Measurements from ENCODE around the gene BEST1. TPM values are rescaled to one million over a fixed set of nuclear protein-coding genes. Genes with fewer than 3 reads are reported as not detected.

BEST1 gene
- polyA plus RNA-seq, 6 donors from 2014 or later = 1.4 to 3.3 (median 2.6) TPM

DNA sequence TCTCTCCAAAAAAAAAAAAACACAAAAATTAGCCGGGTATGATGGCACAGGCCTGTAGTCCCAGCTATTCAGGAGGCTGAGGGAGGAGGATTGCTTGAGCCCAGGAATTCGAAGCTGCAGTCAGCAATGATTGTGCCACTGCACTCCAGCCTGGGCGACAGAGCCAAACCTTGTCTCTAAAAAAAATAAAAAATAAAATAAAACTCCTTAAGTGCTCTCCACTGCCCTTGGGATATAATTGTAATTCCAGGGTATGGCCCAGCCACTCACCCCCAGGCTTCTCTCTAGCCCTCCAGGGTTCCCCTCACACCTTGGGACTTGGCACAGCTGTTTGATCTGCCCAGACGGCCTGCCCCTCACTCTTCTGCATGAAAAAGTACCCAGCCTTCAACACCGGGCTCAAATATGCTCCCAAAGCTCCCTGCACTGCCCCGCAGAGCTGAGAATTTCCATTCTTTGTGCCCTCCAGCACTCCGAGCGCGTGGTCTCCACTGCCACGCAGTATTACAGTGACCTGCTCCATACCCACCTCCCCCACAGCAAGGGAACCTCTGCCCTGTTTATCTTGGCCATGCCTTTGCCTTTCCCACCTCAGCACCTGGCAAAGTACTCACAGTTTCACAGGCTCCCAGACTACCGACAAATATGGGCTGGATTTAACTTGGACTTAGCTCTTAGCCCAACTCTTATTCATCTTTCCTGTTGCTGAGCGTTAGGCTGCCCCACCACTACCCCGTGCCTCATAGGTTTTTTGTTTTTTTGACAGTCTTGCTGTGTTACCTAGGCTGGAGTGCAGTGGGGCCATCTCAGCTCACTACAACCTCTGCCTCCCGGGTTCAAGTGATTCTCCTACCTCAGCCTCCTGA lies 24.8 kb downstream of the BEST1 start:
- H3K36me3 Mint-ChIP-seq = no peaks in the 10 kb centered on the region
- DNase-seq (no peak), ATAC-seq (ENCODE audit: low read depth in 2 of 2) (no peak)
- no peaks in the 10 kb centered on the region for H3K9me3 Mint-ChIP-seq
- no peaks in the 10 kb centered on the region for H3K27me3 Mint-ChIP-seq
- peak overlapping the region in 1 of 8 donors; percentile 30 for H3K4me3 Mint-ChIP-seq
- H3K4me1 Mint-ChIP-seq = peaks cover 31 to 41% (median 32%) of the 10 kb centered on the region in 3 donors
- peak overlapping the region in 2 of 6 donors; percentile 47 to 79 for H3K27ac Mint-ChIP-seq

DNA sequence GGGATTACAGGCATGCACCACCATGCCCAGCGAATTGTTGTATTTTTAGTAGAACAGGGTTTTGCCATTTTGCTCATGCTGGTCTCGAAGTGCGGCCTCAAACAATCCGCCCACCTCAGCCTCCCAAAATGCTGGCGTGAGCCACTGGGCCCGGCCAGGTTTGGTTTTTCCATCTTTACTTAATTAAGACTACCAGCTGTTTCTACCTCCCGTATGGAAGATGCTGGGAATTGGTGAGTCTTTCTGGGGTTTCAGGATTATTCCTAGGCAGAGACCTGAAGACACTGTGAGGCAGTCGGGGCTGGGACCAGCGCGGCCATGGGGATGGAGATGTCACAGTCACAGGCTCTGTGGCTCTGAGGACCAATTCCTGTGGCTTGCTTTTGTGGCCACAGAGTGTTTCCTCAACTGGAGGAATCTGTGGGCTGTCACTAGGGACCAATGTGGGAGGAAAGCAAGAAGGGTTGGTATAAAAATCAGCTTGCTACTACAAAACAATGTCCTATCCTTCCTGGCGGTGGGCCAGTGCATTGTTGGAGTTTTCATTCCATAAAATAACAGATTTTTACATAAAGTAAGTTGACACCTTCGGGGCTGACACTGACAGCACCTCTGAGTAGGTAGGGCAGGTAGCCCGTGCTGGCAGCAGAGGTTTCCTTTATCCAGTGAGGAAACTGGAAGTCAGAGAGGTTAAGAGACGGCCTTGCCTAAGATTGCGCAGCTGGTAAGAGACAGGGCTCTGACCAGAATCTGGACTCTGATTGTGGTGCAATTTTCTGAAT lies 25.7 kb downstream of the BEST1 start:
- Mint-ChIP-seq H3K36me3 (no peaks in the 10 kb centered on the region), H3K9me3 (no peaks in the 10 kb centered on the region), H3K27ac (peak overlapping the region in 2 of 6 donors; percentile 37 to 79), H3K4me3 (no peak overlapping the region), H3K27me3 (no peaks in the 10 kb centered on the region), H3K4me1 (peaks cover 27 to 36% (median 27%) of the 10 kb centered on the region in 3 donors)
- ATAC-seq (ENCODE audit: low read depth in 2 of 2) = no peak
- no peak for DNase-seq

- no peak for DNase-seq
- no peak overlapping the region for H3K27ac Mint-ChIP-seq
- no peak for ATAC-seq (ENCODE audit: low read depth in 2 of 2)
- H3K4me3 Mint-ChIP-seq = no peak overlapping the region
- H3K36me3 Mint-ChIP-seq = no peaks in the 10 kb centered on the region
- no peaks in the 10 kb centered on the region for H3K27me3 Mint-ChIP-seq
- H3K4me1 Mint-ChIP-seq = peaks cover 21 to 30% (median 27%) of the 10 kb centered on the region in 3 donors
- no peaks in the 10 kb centered on the region for H3K9me3 Mint-ChIP-seq
These were observed 26.3 kb downstream of the BEST1 start for GRCh38 chr11:61976420-61976800.

- Mint-ChIP-seq H3K27ac (no peak overlapping the region), H3K27me3 (no peaks in the 10 kb centered on the region), H3K4me3 (no peak overlapping the region), H3K9me3 (no peaks in the 10 kb centered on the region), H3K36me3 (no peaks in the 10 kb centered on the region), H3K4me1 (peaks cover 16 to 28% (median 27%) of the 10 kb centered on the region in 3 donors)
- no peak for ATAC-seq (ENCODE audit: low read depth in 2 of 2)
- no peak for DNase-seq
These were observed 26.8 kb downstream of the BEST1 start for GRCh38 chr11:61976813-61977475.

DNA sequence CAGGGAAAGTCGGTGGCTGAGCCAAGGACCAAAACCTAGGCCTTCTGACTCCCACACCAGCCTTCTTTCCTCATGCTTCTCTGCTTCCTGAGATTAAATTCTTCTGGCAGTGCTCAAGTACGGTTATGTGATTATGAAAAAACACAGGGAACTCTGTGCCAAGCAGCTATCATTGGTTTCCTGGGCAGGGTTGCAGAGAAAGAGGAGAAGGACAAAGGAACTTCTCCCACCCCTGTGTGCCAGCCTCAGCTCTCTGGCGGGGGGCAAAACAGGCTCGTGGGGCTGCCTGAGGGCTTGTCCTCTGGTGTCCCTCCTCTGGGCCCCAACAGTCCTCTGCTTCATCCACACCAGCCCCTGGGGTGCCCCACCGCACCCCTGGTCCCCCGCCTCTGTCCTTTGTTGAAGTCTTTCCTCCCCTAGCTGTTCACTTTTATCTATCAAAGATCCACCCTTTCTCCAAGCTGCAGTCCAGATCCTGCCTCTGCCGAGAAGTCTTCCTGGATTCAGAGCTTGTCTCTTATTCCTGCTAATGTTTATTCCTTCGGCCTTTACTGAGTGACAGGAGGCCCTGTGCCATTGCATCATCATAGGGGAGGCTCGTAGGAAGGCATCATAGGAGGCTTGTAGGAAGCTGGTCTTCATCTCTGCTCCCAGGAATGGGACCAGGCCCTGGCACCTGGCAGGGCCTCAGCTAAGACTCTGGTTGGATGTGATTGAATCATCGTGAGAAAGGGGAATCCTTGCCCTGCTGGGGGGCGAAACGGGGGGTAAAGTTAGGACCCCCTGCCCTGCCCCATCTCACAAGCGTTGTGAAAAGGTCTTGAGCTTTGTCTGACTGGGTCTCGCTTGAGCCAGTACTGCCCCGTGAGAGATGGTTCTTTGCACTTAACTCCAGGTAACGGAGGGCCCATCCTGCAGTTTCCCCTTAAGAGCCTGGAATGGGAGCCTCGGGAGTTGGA lies 28.8 kb downstream of the BEST1 start:
- Mint-ChIP-seq H3K4me1 (peaks cover 6 to 19% (median 17%) of the 10 kb centered on the region in 3 donors), H3K36me3 (no peaks in the 10 kb centered on the region), H3K4me3 (peak overlapping the region in 2 of 8 donors; percentile 9 to 52), H3K9me3 (no peaks in the 10 kb centered on the region), H3K27ac (peak overlapping the region in 4 of 6 donors; percentile 2 to 90 (median 21)), H3K27me3 (no peaks in the 10 kb centered on the region)
- DNase-seq (no peak), ATAC-seq (ENCODE audit: low read depth in 2 of 2) (no peak)

DNA sequence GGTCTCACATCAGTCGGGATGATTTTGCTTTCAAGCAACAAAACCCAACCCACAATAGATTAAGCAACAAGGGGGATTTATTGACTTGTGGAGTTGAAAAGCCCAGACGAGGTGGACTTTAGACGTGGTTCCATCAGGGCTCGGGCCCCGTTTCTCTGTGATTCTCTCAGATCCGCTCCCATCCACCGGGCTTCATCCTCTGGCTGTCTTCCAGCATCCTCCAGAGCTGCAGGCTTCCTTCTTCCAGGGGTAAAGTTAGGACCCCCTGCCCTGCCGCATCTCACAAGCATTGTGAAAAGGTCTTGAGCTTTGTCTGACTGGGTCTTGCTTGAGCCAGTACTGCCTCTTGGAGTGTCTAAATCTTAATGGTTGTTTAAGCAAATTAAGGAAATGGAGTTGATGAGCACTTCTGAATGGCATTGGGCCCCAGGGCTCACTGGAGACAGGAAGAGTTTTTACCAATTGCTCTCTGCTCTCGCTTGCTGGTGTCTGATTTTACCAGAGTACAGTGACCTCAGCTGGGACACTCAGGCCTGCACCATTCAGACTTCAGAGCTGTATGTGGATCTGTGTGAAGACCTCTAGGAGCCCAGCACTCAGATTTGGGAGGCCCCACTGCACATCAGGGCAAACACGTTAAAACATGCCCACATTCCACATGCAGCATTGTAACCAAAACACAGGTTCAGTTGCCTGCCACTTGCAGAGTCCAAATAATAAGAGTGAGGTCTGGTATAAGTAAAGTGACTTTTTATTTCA lies 30.8 kb downstream of the BEST1 start:
- Mint-ChIP-seq H3K9me3 (peaks cover 0 to 1% (median 0%) of the 10 kb centered on the region in 7 donors), H3K4me3 (no peak overlapping the region), H3K27me3 (peaks cover 0 to 3% (median 2%) of the 10 kb centered on the region in 3 donors), H3K4me1 (peaks cover 6 to 19% (median 8%) of the 10 kb centered on the region in 3 donors), H3K36me3 (peaks cover 0 to 4% of the 10 kb centered on the region in 2 donors), H3K27ac (peak overlapping the region in 3 of 6 donors; percentile 41 to 92 (median 67))
- ATAC-seq (ENCODE audit: low read depth in 2 of 2) = no peak
- no peak for DNase-seq

DNA sequence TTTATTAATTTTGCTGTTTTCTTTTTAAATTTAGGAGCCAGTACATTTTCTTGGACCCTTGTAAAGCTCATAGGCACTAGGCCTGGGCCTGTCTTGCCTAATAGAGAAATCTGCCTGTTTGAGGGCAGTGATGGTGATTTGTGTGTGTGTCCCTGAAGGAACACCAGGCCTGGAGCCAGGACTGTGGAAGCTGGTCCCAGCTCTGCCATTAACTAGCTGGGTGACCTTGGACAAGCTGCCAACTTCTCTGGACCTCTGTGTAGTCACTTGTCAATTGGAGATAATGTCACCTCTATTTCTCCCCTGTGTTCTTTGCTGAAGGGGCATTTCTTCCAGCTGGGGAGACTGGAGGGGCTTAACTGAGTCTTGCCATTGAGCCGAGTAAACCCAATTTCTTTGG lies 33.3 kb downstream of the BEST1 start:
- H3K4me3 Mint-ChIP-seq = peak overlapping the region in 1 of 8 donors; percentile 35
- peaks cover 4 to 16% (median 7%) of the 10 kb centered on the region in 3 donors for H3K27me3 Mint-ChIP-seq
- peak overlapping the region in 1 of 6 donors; percentile 47 for H3K27ac Mint-ChIP-seq
- ATAC-seq (ENCODE audit: low read depth in 2 of 2) = no peak
- H3K4me1 Mint-ChIP-seq = peaks cover 6 to 19% (median 8%) of the 10 kb centered on the region in 3 donors
- peaks cover 0 to 26% of the 10 kb centered on the region in 2 donors for H3K36me3 Mint-ChIP-seq
- no peak for DNase-seq
- peaks cover 4 to 15% (median 8%) of the 10 kb centered on the region in 7 donors for H3K9me3 Mint-ChIP-seq

DNA sequence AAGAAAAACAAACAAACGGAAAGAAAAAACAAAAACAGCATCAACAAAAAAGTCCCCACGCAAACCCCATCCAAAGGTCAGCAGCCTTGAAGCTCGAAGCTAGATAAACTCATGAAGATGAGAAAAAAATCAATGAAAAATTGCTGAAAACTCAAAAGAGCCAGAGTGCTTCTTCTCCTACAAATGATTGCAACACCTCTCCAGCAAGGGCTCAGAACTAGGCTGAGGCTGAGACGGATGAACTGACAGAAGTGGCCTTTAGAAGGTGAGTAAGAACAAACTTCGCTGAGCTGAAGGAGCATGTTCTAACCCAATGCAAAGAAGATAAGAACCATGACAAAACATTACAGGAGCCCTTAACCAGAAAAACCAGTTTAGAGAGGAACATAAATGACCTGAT lies 35.7 kb downstream of the BEST1 start:
- peaks cover 4 to 16% (median 7%) of the 10 kb centered on the region in 3 donors for H3K27me3 Mint-ChIP-seq
- H3K9me3 Mint-ChIP-seq = peaks cover 4 to 15% (median 10%) of the 10 kb centered on the region in 7 donors
- peak overlapping the region in 1 of 6 donors; percentile 14 for H3K27ac Mint-ChIP-seq
- H3K4me3 Mint-ChIP-seq = no peak overlapping the region
- DNase-seq (no peak), ATAC-seq (ENCODE audit: low read depth in 2 of 2) (no peak)
- H3K36me3 Mint-ChIP-seq = peaks cover 0 to 26% of the 10 kb centered on the region in 2 donors
- peaks cover 6 to 26% (median 17%) of the 10 kb centered on the region in 3 donors for H3K4me1 Mint-ChIP-seq

- Mint-ChIP-seq H3K9me3 (peaks cover 5 to 19% (median 10%) of the 10 kb centered on the region in 7 donors), H3K36me3 (peaks cover 9 to 14% of the 10 kb centered on the region in 2 donors), H3K27ac (no peak overlapping the region), H3K4me3 (no peak overlapping the region), H3K27me3 (no peaks in the 10 kb centered on the region), H3K4me1 (peaks cover 0 to 11% (median 4%) of the 10 kb centered on the region in 3 donors)
- DNase-seq (no peak), ATAC-seq (ENCODE audit: low read depth in 2 of 2) (no peak)
These were observed 44.8 kb downstream of the BEST1 start for GRCh38 chr11:61994981-61995380.

DNA sequence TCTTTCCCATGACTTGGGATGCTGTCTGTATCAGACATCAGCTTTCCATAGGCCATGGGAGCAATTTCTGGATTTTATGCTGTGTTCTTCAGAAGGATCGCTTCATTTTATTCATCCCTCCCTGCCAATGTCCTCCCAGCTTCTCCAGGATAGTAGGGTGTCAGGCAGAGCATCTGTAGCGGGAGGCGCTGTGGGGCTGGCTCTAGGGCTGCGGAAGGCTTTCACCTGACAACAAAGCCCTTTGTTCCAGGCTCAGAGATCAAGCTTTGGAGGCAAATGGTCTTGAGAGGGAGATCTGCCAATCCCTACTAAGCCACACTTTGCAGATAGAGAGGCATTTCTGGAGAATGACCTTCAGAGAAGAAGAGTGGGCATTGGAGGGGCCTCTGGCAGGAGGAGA lies 46.8 kb downstream of the BEST1 start:
- Mint-ChIP-seq H3K27me3 (no peaks in the 10 kb centered on the region), H3K27ac (peak overlapping the region in 1 of 6 donors; percentile 67), H3K4me3 (no peak overlapping the region), H3K4me1 (no peaks in the 10 kb centered on the region), H3K9me3 (peaks cover 5 to 15% (median 11%) of the 10 kb centered on the region in 7 donors), H3K36me3 (peaks cover 9 to 14% of the 10 kb centered on the region in 2 donors)
- no peak for DNase-seq
- ATAC-seq (ENCODE audit: low read depth in 2 of 2) = no peak

DNA sequence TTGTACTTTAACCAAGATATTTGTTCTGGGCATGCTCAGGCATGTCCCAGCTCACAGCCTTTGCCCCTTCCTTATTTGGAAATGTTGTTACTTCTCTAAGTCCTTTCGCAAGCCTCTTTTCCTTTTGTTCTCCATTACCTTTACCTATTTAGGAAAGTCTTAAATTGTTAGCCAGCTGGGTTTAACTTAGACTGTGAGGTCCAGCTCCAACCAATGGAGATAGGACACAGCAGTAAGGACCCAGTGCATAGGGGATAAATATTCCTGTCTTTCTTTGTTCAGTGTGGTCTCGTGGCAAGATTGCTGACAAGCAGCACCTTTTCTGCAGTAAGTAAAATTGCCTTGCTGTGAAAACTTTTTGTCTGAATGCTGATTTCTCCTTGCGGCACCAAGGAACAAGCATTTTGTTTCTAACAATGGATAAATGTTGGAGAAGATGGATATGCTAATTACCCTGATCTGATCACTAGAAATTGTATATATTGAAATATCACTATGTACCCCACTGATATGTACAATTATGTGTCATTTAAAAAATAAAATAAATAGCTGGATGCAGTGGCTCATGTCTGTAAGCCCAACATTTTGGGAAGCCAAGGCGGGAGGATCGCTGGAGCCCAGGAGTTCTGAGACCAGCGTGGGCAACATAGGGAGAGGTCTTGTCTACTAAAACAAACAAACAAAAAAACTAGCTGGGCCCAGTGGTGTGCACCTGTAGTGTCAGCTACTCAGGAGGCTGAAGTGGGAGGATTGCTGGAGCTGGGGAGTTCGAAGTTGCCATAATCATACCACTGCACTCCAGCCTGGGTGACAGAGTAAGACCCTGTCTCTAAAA lies 49.2 kb downstream of the BEST1 start:
- Mint-ChIP-seq H3K4me1 (no peaks in the 10 kb centered on the region), H3K27ac (peak overlapping the region in 3 of 6 donors; percentile 60 to 90 (median 78)), H3K36me3 (peaks cover 9 to 14% of the 10 kb centered on the region in 2 donors), H3K9me3 (peaks cover 5 to 14% (median 11%) of the 10 kb centered on the region in 7 donors), H3K4me3 (peak overlapping the region in 1 of 8 donors; percentile 1), H3K27me3 (peaks cover 0 to 7% (median 0%) of the 10 kb centered on the region in 3 donors)
- no peak for DNase-seq
- no peak for ATAC-seq (ENCODE audit: low read depth in 2 of 2)

Measured in naive B cell (primary cell).